Measurements from ENCODE around the gene PDE2A.

Gene PDE2A

GRCh38 chr11:72609045-72609444 lies 65.2 kb downstream of the PDE2A start:
- DNase-seq, result no peak

- no peak for DNase-seq
Measured at GRCh38 chr11:72607496-72607895, 66.7 kb downstream of the PDE2A start.

DNA sequence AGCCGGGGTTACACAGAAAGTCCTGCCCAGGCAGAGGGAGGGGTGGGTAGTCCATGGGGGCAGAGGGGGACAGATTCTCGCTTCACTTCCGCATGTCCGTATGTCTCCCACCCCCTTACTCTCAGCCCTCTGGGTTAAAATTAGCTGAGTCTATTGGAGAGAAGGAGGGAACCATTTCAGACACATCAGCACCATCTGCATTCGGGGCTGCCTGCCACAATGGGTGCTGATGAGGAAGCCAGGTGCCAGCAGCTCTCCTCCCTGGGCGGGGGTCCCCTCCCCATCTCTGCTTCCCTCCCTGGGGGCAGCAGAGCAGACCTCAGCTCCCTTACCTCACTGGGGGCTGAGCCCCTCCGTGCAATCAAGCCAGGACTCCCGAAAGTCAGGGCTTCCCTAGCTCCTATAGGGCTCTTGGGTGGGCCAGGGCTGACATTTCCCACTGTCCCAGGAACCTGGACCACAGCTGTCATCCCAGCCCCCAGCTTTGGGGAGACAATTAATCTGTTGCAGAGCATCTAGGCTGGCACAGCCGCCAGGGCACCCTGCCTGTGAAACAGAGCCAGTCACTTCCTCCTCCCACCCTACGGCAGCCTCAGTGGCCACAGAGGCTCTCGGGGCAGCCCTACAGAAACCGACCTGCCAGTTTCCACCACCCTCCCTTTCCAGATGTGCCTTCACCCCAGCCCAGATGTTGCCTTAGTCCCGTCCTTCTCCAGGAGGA lies 67.3 kb downstream of the PDE2A start:
- DNase-seq, result no peak

DNA sequence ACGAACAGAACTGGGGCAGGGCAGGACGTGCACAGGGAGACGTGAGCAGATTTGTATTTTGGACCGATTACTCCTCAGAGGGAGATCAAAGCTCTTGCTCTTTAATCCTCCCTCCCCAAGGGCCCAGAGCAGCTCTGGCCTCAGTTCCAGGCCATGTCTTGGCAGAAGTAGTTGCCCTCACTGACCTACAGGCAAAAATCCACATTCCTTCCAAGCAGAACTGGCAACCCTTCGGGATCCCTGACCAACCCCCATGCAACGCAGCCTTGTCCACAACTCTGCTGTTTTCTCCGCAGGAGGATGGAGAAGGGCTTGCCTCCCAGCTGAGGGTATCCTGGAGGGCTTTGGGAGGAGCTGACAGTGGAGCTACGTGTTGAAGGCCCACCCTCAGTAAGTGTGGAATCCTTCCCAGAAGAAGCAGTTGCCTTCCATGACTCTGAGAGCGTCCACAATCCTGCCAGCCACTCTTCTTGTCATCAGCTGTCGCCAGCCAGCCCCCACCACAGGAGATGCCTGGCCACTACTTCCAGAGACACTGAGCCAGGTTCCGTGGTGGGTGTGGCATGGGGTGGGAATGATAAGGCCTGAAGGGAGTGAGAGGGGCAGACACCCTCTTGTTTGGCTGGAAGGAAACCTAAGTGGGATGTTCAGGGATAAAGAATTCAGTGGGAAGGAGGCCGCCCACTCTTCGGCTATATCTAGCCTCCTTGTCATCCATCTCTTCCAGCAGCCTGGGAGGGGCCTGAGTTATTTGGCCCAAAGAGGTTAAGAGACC lies 68.1 kb downstream of the PDE2A start:
- DNase-seq, result no peak

- no peak for DNase-seq
Measured at GRCh38 chr11:72604256-72604655, 70.0 kb downstream of the PDE2A start.

DNA sequence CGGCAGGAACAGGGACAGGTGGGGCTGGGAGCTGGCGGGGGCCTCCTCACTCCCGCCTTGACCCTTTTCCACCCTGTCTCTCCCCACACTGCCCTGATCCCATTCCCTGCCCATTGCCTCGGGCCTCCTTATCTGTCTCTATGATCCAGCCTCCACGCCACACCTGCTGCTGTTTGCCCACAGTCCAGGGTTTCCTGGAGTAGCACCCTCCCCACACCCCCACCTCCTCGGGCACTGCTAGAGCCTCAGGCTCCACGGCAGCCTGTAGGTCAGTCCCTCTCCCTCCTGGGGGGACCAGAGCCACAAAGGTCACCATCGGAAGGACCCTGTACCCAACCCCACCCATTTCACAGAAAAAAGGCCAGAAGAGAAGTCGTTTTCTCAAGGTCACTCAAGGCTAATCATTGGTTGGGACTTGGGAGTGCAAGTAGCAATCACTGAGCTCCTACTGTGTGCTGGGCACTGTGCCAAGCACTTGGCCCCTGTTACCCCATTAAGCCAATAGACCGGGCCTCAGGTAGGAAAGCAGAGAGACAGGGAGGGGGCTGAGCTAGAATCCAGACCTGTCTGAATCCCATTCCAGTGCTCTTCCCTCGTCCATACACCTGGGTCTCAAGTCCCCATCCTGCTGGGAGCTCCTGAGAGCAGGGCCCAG lies 71.8 kb downstream of the PDE2A start:
- no peak for DNase-seq

GRCh38 chr11:72600557-72600956 lies 73.7 kb downstream of the PDE2A start:
- no peak for DNase-seq

DNA sequence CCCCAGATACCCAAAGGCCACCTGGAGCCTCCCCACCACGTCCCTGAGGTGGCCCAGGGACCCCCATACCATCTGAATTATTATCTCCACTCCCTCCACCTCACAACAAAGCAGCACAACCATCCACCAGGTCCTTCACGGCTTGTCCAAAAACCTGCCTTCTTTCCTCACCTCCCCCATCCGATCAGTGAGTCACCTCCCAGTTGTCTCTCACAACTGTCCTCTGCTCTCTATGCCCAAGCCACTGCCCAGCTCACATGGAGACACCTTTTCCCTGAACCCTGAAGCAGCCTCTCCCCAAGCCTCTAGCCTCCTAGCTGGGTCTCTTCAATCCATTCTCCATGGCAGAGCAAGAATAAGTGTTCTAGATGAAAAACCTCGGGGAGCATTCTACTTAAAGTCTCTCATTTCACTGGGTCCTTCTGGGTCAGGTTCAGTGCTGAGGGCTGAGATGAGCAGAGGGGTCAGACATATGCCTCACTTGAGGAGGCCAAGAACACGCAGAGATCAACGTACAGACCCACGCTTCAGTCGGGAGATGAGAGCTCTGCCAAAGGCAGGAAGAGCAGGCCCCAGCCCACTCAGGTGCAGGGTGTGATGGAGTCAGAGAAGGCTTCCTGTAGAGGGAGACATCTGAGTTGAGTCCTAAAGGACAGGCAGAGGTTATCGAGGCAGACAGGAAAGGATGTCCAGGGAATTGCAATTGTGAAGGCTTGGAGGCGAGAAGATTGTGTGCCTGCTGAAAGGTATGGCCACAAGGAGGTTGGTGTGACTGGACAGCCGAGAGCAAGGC lies 74.7 kb downstream of the PDE2A start:
- no peak for DNase-seq

DNA sequence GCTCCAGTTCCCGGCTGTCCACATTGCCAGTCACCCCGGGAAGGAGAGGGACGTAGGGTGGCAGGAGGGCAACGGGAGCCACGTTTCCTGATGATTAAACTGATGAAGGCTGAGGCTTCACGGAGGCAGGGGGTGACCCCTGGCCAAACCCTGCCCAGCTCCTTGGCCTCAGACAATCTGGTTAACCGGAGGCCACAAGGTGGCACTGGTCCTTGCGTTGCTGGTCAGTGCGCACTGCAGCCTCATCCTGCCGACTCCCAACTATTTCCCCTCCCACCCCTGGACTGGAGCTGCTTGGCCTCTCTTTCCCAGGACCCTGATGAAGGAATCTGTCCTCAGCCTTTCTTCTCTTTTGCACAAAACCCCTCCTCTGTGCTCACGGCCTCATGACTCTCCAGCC lies 75.3 kb downstream of the PDE2A start:
- no peak for DNase-seq

- no peak for DNase-seq
Measured at GRCh38 chr11:72598466-72598865, 75.8 kb downstream of the PDE2A start.

DNA sequence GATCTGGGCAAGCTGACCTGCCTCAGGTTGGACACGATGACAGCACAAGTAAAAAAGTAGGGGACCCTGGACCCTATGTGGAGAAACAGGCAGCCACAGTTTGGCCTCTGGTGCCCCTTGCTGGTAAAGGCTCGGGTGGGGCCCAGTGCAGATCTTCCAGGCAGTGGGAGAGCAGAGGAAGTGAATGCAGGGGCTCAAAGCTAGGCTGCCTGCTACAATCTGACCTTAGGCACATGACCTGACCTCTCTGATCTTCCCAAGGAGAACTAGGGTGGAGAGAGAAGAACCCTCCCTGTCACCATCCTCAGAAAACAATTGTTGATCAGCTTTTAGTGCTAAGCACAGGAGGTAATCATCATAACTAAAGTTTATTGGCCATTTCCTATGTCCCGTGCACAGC lies 76.5 kb downstream of the PDE2A start:
- no peak for DNase-seq

GRCh38 chr11:72595292-72595684 lies 78.9 kb downstream of the PDE2A start:
- DNase-seq, result no peak

GRCh38 chr11:72594493-72595291 lies 79.5 kb downstream of the PDE2A start:
- DNase-seq, result no peak

GRCh38 chr11:72592698-72593495 lies 81.3 kb downstream of the PDE2A start:
- DNase-seq, result no peak

DNA sequence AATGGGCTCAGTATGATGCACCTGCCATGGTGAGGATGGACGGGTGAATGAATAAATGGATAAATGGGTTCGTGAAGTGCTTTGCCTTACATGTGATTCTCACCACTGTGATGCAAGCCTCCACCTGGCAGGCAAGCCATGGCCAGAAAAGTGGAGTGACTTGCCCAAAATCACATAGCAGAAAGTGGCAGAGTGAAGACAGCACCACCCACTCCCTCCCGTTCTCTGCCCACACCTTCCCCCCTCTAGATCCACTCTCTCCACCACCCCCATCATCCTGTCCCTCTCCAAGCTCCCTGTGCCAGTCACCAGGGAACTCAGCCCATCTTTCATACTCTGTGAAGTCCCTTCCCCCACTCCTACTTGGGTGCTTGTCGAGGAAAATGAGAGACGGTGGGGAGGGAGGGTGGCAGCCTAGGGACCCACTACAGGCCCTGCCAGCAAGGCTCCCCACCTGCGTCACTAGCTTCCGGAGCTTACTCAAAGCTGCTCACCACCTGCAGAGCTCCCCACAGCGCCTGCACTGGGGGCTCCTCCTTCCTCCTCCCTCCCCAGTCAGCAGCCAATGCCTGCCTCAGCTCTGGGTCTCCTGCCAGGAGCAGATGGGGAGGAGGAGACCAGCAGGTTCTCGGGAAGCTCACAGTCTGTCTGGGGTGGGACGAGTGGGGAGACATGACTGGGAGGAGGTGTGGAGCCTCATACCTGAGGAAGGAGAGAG lies 82.3 kb downstream of the PDE2A start:
- no peak for DNase-seq

DNA sequence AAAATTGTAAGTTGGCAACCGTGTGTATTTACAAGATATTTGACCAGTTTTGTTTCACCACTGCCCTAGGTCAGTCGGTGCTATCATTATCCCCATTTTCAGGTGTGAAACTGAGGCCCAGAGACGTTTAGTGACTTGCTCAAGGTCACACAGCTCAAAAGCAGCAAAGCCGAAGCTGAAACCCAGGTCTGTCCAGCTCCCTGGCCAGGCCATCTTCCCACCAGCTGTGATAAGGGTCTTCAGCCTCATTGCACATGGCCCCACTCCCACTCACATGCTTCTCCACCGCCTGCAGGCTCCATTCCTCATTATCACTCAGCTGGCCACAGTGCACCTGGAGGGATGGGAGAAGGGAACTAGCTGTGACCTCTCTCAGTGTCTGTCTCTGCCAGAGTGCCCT lies 83.2 kb downstream of the PDE2A start:
- no peak for DNase-seq

DNA sequence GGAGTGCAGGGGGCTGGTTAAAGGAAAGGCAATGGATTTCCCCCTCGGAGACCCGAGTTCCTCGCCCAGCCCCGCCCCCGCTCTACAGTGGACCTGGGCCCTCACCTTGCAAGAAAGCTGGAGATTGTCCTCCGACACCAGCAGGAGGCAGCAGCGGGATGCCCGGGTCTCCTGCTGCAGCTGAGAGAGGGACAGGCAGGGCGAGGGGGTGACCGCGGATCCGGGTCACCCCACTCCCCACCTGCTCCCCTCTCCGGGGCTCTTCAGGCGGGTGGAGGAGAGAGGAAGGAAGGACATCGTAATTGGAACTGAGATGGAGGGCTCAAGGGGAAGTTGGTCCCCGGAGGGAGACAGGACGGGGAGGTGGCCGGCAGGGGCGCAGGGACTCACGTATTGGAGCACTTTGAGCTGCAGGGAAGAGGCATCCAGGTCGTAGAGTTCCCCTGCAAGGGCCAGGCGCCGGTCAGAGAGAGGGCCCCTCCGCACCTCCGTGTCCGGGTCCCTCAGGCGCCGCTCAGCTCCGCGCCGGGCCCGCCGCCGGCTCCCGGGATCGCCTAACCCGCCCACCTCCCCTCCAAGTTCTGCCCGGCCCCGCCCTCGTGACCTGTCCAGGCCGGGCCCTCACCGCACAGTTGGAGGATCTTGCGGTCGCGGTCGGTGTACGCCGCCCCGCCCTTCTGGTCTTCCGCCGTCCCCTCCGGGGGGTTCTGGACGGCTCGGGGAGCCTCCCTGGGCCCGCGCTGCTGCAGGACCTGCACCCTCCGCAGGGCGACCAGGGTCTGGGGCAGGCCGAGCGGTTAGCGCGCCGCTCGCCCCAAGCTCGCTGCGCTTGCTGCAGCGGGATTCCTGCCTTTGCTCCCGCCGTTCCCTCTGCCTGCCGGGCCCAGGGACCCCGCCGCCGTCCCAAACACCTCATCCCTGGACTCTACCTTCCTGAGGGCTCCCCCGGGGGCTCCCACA lies 84.1 kb downstream of the PDE2A start:
- peak; percentile 4 for DNase-seq

DNA sequence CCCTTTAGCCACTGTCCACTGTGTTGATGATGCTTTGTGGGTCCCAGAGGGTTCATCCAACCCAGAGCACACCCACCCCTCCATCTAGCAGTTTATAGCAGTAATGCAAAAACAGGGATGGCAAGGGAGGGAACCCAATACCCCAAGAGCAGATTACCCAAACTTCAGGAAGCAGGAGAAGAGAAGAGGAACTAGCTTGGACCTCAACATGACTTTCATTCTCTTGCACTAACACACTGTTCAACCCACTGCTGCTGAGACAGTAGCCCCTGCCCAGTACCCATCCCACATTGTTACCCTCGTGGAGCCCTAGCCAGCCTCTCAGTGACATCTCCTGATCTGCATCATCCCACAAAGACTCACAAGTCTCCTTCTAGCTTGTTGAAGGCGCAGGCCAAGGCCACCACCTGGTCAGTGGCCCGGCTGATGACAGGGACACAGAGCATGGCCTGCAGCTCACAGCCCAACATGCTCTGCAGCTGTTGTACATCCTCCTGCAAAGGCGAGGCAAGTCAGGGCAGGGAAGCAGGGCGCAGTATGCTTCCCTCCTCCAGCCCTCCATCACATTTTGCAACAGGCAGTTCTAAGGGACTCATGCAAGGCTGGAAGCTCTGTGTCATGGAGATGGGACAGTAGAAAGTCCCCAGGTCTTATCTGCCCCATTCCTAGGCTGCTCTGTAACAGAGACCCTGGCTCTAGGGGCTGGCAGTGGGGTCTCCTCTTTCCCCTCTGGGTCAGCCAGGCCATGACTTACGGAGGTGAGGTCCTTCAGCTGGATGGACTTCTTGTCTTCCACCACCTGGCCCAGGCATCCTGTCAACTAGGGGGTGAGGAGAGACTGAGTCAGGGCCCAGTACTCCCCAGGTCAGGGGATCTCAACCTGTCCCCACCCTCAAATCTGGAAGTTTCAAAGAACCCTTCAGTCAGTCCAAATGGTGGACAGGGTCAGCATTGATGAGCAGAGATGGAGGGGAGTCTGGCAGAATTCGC lies 85.5 kb downstream of the PDE2A start:
- no peak for DNase-seq
